C4-2B (cell line): ENCODE data around the gene PTPRN2.
"Not testable (repeated sequence)": the region's sequence is repeated elsewhere in the genome, so short reads cannot be mapped to it uniquely, and the experiment has no call there.

ENCODE experiments used
- H3K27ac ChIP-seq: fragments of 450-650 bp; 2 replicates; pipeline ENCODE4 v1.5.1; 2017
- ZFX ChIP-seq: fragments of 450-650 bp; IDR thresholded peaks from 2 replicates; pipeline ENCODE4 v1.6.1; 2017
- TF ChIP-seq, protein P1 (sequence below): fragments of 450-650 bp; conservative IDR thresholded peaks from 2 replicates; pipeline ENCODE4 v1.5.1; 2017; ENCODE audit warnings: mild to moderate bottlenecking

Gene PTPRN2

DNA sequence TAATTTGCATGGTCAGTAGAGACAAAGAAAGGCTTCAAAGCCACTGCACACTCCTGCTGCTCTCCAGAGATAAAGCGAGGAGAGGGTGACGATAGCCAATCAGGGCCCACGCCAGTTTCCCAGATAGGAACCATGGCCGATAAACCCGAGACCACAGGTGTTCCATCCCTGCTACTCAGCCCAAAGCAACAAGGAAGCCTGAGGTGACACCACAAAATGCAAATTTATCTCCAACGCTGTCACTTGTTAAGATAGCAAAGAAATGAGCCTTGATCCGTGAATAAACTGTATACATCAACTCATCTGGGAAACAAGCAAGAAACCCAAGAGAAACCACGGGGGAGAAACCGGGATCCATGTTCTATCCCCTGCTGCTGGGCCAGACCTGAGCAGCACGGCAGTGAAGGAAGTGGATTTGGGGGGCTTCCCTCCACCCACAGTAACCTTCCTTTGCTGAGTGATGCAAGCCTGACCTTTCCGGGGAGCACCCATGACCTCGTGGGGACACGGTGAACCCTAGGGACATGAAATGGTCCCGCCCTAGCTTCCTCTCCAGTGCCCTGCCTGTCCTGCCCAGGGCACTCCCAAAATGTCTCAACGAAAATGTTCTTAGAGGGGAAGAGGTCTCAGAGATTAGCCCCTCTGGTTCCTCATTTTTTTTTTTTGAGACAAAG lies 164.6 kb downstream of the PTPRN2 start:
- no peak overlapping the region for H3K27ac ChIP-seq

DNA sequence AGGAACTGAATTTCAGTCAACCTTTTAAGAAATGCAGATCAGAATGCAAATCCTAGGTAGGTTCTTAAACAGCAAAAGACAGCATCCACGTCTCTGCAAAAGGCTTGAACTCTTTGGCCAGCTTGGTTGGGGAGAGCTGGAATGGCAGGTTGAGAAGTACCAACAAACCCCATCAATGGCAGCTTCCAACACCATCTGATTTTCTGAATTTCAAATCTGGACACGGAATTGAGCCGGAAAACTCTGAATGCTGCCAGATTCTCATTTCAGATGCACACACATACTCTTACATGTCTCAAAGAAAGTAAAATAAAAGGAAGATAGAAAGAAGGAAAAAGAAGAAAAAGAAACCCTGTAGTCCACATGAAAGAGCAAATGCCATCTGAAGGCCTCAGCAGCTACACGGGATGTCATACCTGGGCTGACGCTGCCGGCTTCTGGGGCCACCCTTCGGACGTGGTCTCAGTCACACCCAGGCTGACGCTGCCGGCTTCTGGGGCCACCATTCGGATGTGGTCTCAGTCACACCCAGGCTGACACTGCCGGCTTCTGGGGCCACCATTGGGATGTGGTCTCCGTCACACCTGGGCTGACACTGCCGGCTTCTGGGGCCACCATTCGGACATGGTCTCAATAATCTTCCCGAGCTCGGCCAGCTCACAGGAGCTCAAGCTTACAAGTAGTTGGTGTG lies 165.3 kb downstream of the PTPRN2 start:
- no peak overlapping the region for H3K27ac ChIP-seq
- TF ChIP-seq, protein P1, sequence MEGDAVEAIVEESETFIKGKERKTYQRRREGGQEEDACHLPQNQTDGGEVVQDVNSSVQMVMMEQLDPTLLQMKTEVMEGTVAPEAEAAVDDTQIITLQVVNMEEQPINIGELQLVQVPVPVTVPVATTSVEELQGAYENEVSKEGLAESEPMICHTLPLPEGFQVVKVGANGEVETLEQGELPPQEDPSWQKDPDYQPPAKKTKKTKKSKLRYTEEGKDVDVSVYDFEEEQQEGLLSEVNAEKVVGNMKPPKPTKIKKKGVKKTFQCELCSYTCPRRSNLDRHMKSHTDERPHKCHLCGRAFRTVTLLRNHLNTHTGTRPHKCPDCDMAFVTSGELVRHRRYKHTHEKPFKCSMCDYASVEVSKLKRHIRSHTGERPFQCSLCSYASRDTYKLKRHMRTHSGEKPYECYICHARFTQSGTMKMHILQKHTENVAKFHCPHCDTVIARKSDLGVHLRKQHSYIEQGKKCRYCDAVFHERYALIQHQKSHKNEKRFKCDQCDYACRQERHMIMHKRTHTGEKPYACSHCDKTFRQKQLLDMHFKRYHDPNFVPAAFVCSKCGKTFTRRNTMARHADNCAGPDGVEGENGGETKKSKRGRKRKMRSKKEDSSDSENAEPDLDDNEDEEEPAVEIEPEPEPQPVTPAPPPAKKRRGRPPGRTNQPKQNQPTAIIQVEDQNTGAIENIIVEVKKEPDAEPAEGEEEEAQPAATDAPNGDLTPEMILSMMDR: no peak
- no peak for TF ChIP-seq ZFX

More for the DNA sequence above, 164.6 kb downstream of the PTPRN2 start:
- TF ChIP-seq, protein P1: no peak
- no peak for TF ChIP-seq ZFX

DNA sequence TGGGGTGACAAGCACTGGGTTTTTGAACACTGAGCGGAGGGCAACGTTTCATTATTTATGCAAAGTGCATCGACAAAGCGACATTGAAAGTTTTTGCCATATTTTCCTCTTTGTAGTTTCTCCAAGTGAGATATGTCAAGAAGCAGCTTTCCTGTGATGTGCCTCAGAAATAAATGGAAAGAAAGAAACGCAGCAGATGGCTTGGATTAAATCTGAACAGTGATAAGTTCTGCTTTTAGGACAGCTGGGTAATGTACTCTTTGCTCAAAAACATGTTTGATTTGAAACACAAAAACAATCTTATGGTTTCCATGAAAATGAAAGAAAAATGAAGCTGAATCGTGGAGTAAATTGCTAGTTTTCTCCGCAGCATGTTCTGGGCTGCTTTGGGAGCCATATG lies 166.3 kb downstream of the PTPRN2 start:
- no peak overlapping the region for H3K27ac ChIP-seq
- TF ChIP-seq, protein P1: no peak
- no peak for TF ChIP-seq ZFX

DNA sequence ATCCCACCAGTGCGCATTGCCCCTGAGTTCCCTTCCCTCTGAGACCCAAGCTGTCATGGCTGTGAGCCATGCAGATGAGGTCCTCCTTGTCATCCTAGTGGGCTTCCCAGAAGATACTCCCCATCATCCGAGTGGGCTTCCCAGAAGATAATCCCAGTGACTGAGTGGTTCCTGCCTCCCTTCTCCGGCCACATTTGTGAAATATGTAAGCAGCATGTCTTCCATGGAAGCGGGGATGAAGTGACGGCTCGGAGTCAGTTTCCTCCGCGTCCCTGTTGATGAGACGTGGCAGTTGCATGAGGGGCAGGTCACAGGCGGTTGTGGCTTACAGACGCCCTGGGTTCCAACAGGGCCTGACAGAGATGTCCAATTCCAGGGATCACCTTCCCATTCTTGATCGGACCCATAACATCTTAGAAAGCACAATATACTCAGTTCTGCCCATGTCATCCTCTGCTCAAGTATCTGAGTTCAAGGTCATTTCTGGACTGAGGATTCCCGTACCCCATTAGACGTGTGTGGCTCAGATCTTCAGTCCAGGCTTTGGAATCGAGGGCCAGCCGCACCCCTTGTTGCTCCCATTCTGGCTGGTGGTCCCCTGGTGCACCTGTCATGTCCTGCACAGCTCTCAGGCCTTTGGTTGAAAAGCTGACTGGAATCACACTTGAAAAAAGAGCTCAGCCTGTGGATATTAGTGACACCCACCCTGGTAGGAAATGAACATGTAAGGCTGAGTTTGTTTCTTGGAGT lies 166.9 kb downstream of the PTPRN2 start:
- no peak overlapping the region for H3K27ac ChIP-seq
- TF ChIP-seq, protein P1: no peak
- no peak for TF ChIP-seq ZFX

DNA sequence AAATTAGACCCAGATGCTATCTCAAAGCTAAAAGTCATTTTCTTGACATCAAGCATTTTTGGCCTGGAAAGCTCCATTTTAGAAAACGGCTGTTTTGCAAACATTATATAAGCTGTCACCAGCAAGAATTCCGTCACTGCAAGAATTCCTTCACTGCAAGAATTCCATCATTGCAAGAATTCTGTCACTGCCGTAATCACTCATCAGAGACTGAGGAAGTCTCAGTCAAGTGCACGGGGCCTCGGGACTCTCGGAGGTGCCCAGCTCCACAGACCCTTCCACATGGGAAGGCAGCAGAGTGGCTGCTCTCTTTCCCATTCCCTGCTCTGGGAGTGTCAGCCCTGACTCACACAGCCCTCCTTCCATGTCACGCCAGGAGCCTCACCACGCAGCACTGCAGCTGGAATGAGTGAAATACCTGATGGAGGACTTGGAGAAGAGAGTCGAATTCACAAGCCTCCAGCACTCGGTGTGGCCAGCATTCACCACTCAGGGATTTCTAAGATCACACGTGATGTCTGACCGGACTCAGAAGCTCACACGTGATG lies 168.3 kb downstream of the PTPRN2 start:
- no peak overlapping the region for H3K27ac ChIP-seq
- no peak for TF ChIP-seq ZFX

DNA sequence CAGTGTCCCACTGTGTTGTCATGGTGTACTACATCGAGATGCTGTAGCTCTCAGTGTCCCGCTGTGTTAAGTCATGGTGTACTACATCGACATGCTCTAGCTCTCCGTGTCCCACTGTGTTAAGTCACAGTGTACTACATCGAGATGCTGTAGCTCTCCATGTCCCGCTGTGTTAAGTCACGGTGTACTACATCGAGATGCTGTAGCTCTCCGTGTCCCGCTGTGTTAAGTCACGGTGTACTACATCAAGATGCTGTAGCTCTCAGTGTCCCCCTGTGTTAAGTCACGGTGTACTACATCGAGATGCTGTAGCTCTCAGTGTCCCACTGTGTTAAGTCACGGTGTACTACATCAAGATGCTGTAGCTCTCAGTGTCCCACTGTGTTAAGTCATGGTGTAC lies 169.2 kb downstream of the PTPRN2 start:
- H3K27ac ChIP-seq: not testable (repeated sequence)

DNA sequence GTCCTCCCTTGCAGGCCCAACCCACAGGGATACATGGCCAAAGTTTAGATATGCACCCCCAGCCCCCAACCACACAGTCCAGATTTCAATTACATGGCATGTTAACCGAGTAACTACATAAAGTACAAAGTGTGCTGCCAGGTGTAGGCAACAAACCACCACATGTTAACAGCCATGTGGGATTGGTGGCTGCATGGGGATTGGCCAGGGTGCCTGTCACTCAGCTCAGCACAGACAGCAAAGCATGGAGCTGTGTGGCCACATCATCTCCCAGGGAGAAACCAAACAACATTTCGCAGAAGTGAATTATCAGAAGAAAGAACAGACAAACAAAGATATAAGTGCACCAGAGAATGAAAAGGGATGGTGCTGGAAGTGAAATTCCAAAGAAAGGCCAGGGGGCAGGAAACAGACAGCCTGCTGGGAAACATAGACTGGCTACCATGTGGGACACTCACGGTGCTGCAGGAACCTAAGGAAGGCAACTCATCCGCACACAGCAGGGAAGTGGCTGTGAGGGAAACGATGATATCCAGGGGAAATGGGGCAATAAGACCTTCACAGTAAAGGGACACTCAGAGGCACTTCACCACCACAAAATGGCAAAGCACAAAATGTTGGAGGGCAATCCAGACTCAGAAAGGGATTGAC lies 171.2 kb downstream of the PTPRN2 start:
- no peak overlapping the region for H3K27ac ChIP-seq
- TF ChIP-seq ZFX: no peak
- TF ChIP-seq, protein P1: no peak

DNA sequence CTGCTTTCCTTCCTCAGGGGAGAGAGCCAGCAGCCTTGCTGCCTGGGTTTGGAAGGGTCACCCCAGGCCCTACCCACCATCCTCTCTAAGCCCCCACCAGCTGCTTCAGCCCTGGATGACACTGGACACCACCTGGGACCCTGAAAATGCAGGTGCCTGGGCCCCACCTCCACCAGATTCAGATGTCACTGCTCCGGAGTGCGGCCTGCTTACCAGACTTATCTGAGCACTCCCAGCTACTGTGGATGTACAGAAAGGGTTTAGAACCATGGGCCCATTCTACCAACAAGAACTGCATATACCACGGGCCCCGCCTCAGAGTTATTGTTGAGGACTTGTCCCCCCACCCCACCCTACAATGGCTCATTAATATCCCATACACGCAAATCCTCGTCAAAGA lies 172.3 kb downstream of the PTPRN2 start:
- no peak overlapping the region for H3K27ac ChIP-seq
- TF ChIP-seq ZFX: no peak
- TF ChIP-seq, protein P1: no peak
